Epithelial cell of esophagus (primary cell): Measurements from ENCODE around the gene RWDD4.

Source experiments
- DNase-seq: peaks from one replicate; pipeline ENCODE4 v3.0.0; 2010; ENCODE audit warnings: low read depth
- H3K4me3 ChIP-seq: 2 replicates; pipeline ENCODE4 v1.5.1; 2011; ENCODE audit warnings: mild to moderate bottlenecking, low read length, control low read depth
- TF ChIP-seq, protein P1 (sequence below): IDR thresholded peaks from 2 replicates; pipeline ENCODE4 v1.5.1; 2011; ENCODE audit warnings: low read depth, mild to moderate bottlenecking, low read length, control low read depth, inconsistent platforms; ENCODE audit not compliant: insufficient read depth; ENCODE audit errors: missing control alignments

The RWDD4 gene

GRCh38 chr4:183609151-183609550 lies 49.8 kb downstream of the RWDD4 start:
- no peak for DNase-seq

GRCh38 chr4:183607894-183608293 lies 51.1 kb downstream of the RWDD4 start:
- no peak overlapping the region for H3K4me3 ChIP-seq
- peak; percentile 65 for DNase-seq
- TF ChIP-seq, protein P1, sequence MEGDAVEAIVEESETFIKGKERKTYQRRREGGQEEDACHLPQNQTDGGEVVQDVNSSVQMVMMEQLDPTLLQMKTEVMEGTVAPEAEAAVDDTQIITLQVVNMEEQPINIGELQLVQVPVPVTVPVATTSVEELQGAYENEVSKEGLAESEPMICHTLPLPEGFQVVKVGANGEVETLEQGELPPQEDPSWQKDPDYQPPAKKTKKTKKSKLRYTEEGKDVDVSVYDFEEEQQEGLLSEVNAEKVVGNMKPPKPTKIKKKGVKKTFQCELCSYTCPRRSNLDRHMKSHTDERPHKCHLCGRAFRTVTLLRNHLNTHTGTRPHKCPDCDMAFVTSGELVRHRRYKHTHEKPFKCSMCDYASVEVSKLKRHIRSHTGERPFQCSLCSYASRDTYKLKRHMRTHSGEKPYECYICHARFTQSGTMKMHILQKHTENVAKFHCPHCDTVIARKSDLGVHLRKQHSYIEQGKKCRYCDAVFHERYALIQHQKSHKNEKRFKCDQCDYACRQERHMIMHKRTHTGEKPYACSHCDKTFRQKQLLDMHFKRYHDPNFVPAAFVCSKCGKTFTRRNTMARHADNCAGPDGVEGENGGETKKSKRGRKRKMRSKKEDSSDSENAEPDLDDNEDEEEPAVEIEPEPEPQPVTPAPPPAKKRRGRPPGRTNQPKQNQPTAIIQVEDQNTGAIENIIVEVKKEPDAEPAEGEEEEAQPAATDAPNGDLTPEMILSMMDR, result no peak

More at GRCh38 chr4:183609151-183609550, 49.8 kb downstream of the RWDD4 start:
- no peak overlapping the region for H3K4me3 ChIP-seq
- TF ChIP-seq, protein P1, result no peak

DNA sequence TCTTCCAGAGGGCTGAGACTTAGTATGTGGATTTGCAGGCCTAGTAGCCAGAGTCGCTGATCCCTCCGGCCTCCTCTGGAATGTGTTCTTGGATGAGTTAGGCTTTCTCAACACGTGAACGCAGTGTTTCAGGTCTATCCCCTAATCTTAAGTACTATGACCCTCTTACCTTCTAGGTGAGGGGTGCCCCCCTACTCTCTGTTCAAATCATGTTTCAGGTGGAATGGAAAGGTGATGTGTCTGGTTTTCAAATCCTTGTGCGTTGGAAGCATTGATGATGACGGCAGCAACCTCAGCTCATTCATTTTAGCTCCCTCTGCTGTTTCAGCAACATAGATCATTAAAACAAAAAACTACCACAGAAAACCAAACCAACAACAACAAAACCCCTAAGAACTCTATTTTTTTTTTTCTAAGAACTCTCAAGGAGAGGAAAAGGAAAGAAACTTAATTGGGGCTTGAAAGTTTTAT lies 56.4 kb downstream of the RWDD4 start:
- H3K4me3 ChIP-seq, result no peak overlapping the region
- TF ChIP-seq, protein P1, result peak; percentile 49
- DNase-seq, result peak; percentile 53

DNA sequence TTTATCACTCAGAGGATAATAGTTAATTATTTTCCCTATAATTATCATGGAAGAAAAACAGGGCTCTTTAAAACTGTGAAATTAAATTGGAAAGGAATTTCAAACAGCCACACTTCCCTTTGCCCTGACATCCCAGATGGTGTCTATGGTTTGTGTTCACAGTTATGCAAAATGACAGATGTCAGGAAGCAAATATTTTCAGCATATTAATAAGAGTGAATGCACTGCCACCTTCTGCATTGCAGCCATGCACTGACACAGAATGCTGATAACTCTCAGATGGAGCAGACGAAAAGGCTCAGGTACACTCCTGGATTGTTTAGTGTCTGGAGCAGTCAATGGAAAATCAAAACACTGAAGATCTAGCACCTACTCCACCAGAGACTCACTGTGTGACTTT lies 57.6 kb downstream of the RWDD4 start:
- DNase-seq, result no peak
- TF ChIP-seq, protein P1, result no peak
- H3K4me3 ChIP-seq, result no peak overlapping the region

GRCh38 chr4:183600189-183600685 lies 58.7 kb downstream of the RWDD4 start:
- peak; percentile 27 for DNase-seq
- no peak overlapping the region for H3K4me3 ChIP-seq
- TF ChIP-seq, protein P1, result peak; percentile 38

- TF ChIP-seq, protein P1, result no peak
- no peak for DNase-seq
- H3K4me3 ChIP-seq, result no peak overlapping the region
Observed at GRCh38 chr4:183599690-183600089, 59.3 kb downstream of the RWDD4 start.

GRCh38 chr4:183599284-183599683 lies 59.7 kb downstream of the RWDD4 start:
- DNase-seq, result no peak
- TF ChIP-seq, protein P1, result no peak
- H3K4me3 ChIP-seq, result no peak overlapping the region
